Stimulated activated CD8-positive, alpha-beta memory T cell treated with anti-CD3 and anti-CD28 coated beads, Interleukin-4, amount 100 ng/mL, for 1 hour (primary cell): ENCODE results near the gene ZIC4.

Experiments
- DNase-seq, 2 donors: peaks; one replicate each; pipeline ENCODE4 v3.0.0-alpha.2; 2020; ENCODE audit warnings: low read depth in 2 of 2, low spot score in 1 of 2

ZIC4 gene

DNA sequence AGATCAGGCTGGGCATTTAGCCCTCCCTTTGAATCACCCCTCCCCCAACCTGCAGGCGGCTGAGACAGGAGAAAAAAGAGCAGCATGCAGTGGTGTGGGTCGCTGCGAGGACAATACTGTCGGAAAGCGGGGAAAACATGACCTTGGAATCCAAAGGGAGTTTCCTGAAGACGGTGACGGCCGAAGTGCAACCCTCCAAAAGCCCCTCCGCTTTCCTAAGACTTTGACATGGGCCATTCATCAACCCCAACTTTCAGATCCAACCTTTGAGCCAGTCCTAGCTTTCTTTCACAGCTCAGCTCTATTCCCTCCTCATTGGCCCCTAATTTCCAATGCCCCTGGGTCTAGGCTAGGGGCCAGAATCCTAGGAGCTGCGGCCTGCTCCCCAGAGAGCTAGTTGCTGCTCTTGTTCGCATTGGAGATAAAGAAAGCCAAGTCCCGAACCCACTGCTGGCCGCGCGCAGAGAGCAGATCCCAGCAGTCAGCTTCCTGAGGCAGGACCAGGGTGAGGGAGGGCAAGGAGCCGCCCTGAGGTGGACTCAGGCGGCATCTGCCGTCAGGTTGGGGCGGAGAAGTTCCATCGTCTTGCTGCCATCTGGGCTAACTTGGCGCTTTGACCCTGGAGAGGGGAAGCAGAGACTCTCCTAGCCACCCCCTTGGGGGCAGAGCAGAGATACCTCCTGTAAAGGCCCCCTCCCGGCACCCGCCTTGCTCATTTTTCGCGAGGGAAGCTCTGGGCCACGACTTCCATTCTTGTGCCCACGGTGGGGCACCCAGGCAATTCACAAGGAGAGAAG lies 914 bp downstream of the ZIC4 start:
- DNase-seq = no peak

DNA sequence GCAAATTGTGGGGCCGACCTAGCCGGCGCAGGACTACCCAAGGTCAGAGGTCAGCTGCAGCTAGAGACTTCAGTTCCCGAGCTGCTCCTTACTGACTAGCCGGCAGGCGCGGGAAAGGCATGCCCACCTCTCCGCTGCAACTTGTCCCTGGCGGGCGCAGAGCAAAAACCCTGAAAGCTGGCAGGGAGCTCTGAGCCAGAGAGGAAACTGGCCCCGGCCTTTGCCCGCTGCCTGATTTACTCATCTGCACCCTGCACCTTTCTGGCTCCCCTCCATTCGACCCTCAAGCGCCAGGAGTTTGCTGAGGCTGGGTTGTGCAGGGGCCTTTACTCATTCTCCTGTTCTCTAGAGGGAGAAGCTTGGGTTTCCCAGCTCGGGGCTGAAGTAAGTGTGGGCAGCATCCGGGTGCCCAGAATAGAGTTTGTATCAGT lies 1.5 kb downstream of the ZIC4 start:
- no peak for DNase-seq

DNA sequence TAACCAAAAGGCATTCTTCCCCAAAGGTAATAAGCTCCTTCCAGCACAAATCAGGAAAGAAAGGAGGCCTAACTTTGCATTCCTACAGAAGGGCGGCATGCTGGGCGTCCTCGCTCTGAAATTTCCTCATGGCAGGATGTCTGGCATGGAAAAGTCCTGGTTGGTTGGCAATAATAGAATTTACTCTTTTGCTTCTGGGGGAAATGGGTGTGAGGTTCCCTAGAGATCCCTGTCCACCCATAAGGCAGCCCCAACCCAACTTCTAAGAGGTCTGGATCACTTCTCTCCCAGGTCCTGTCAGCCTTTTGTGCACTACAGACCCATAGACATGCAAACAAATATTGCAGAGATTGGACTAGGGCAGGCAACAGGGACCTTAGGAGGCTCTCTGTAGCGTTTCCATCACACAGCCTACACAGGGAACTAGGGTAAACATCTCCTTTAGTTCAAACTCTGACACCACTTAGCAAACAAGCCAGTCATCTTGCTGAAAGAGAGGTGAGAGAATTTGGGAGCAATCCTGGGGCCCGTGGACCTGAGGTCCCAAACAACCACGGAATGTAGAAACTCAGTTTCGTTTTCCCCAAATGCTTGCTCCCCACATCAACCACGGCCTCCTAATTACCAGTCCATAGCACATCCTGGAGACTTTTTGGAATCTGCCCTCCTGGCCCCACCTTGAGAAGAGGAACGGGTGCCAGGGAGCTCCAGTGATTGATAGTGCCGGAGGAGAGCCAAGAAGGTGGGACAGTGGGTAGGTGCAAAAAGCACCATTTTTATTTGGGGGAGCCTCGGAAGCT lies 2.1 kb downstream of the ZIC4 start:
- no peak for DNase-seq

DNA sequence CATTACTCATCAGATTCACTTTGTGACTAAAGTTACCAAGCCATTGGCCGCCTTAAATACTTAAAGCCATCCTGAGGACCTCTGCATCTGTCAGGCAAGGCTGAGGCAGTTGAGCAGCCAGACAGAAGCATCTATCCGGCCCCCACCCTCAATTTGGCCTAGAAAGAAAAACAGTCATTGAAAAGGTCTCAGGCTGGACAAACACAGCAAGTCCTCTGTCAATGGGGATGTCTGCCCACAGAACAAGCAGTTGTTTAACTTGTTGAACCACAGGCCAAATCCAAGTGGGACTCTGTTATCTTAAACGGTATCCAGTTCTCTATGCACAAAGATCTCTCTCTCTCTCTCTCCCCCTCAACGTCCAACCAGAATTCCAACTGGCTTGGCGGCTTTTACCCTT lies 2.8 kb downstream of the ZIC4 start:
- no peak for DNase-seq

DNA sequence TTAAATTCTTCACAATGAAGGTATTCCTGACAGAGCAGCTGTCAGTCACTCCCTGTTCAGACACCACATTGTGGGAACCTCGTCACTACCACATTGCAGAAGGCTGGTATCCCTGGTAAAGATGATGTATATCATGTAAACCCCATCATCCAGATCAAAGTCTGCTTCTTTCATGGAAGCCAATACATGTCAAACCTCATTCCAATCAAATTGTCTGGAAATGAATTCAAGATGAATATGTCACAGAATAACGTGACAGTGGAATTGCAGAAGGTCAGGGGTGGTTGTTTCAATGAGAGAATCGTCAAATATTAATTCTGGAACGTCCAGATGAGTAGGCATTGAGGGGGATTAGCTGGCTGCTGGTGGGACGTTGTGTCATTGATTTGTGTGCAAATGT lies 4.2 kb downstream of the ZIC4 start:
- no peak for DNase-seq

DNA sequence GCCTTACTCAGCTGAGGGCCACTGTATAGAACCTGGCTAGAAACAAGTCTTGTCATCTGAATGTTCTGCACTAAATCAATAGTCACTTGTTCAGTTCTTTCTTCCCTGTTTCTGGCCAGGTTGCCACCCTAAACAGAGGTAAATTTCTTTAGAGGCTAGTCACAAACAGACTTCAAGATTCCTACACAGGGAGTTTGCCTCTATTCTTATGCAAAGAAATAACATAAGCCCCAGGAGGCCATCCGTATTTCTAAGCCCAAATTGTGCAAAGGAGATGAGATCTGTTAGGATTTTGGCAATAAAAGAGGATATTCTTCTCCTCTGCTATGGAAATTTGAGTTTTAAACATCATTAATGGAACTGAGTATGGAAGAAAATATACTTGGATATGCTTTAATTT lies 4.9 kb downstream of the ZIC4 start:
- no peak for DNase-seq

DNA sequence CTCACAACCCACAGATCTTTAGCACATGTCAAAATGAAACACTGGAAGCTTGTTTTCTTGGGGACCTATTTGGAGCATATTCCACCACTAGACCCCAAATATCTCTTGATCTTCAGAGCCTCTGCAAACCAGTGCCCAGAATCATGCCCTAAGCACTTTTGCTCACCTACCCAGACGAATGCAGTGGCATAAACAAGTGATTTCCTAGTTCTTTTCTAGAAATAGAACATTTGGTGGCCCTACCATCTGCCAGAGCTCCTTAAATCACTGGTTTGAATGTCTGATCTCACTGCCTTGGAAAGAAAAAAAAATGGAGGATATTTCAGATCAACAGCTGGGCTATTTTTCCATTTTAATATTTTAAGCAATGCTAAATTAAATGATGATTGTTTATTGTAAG lies 5.3 kb downstream of the ZIC4 start:
- no peak for DNase-seq

DNA sequence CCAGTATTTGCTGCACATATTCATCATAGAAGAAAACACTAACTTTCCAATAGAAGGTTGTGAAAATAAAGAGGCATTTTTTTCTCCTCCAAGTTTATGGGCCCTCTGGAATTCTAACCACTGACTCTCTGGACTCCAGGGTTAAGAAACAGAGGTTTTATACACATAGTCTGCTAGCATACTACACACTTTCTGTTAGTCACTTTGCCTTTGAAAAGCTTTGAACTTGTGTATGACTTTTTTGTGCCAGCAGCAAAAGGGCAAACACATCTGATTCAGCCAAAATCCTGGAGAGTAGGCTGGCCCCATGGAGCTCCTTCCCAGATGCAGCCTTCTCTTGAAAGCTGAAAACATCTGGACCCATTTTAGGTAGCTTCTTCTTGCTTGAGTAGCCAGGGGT lies 6.2 kb downstream of the ZIC4 start:
- DNase-seq = no peak

DNA sequence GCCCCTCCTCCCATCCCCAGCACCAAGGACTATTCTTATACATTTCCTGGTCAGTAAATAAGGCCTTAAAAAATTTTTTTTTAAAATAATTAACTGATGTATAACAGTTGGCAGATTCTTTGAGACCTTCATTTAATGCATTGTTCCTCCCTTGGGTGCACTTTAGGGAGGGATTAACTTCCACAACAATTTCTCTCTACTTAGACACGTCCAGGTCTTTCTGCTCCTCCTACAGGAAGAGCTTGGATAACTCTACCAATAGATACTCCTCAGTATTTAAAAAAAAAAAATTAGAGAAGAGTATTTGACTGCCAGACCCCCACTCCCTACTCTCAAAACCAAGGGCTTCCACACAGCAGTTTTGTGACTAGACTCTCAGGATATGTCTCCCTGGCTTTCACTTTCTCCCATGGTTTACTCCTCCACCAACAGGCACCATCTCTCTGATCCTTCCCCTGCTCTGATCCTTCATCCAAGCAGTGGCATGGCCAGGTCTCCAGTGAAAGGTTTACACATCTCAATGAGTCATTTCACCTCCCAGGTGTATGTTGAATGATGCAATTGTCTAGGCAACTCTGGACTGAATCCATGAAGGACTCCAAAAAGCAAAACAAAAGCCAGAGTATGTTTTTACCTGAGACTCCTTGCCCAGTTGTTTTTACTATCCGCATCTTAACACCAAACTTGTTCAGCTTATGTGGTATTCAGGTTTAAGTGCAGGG lies 7.4 kb downstream of the ZIC4 start:
- DNase-seq = no peak

DNA sequence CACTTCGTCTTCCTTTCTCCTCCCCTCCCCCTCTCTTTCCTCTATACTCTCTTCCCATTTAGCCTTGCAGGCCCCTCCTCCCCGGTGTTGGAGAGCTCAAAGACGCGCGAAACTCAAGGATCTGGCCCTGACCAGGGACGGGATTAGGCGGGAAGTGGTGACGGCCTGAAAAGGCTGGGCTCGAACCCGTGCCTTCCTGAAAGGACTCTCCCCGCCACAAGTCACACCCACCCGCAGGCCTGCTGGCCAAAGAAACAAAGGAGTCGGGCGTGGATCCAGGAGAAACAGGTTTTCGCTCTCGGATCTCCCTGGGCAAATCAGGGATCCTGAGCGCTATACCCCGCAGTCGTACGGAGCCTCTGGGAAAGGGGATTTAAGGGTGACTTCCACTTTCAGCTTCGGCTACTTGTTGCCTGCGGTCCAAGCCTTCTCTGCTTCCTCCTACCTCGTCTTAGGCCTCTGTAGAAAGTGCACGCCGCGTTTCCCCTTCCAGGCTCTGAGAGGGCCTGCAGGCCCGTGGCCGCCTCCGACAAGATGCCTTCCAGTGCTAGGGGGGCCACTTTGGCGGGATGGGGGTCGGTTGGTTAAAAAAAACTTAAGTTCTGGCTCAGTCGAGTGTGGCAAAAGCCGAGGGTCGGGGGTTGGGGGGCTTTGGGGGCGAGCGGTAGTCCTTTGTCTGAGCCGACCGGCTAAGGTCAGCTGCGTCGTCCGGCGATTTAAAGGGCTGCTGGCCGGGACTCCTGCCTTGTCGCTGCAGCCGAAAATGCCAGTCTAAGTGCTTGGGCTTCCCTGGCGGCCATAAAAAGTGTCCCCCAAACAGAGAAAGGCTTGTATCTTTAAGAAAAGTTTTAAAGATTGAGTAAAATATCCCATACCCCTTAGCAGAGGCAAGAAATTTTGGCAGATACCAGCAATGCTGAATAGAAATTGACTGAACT lies 8.2 kb downstream of the ZIC4 start:
- DNase-seq = no peak

DNA sequence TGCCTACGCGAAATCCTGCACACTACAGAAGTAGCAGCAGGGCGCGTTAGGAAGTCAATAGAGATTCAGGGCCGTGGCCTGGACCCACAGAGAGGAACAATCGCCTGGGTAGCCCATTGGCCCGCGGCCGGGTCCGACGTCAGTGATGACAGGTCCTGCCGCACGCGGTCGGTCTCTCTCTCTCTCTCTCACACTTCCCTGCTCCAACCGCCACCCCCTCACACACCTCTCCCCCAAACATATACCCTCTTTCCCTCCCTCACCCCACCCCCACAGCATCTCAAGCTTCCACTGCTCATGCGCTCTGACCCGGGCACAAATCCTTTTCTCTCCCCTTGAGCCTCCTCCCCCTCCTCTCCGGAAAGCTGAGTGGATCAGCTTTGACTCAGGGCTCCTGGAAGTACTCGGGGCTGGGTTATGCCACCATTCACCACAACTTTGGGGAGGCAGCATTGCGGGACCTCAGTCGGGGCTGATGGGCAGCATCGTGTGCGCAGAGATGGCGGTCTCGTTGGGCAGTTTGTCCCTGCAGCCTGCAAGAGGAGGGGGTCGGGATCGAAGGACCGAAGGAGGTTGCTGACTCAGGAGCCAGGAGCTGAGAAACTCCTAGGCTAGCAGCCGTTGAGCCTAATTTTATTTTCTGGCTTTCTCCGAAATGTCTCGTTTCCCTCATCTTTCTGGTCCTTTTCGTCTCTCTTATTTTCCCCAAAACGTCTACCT lies 9.0 kb downstream of the ZIC4 start:
- no peak for DNase-seq

DNA sequence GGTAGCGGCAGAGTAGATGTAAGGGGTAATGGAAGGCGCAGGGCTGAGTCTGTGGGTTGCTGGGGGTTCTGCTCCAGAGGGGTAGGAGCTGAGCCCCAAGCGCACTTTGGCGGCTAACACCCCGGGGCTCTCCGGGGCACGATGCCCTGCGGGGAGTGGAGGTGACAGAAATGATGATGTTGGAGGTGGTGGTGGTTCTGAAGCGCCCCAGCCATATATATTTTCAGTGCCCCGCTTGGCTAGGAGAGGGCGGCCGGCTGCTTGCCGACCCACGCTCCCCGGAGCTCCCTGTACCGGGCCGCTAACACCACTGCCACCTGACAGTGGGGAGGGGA lies 9.7 kb downstream of the ZIC4 start:
- no peak for DNase-seq

DNA sequence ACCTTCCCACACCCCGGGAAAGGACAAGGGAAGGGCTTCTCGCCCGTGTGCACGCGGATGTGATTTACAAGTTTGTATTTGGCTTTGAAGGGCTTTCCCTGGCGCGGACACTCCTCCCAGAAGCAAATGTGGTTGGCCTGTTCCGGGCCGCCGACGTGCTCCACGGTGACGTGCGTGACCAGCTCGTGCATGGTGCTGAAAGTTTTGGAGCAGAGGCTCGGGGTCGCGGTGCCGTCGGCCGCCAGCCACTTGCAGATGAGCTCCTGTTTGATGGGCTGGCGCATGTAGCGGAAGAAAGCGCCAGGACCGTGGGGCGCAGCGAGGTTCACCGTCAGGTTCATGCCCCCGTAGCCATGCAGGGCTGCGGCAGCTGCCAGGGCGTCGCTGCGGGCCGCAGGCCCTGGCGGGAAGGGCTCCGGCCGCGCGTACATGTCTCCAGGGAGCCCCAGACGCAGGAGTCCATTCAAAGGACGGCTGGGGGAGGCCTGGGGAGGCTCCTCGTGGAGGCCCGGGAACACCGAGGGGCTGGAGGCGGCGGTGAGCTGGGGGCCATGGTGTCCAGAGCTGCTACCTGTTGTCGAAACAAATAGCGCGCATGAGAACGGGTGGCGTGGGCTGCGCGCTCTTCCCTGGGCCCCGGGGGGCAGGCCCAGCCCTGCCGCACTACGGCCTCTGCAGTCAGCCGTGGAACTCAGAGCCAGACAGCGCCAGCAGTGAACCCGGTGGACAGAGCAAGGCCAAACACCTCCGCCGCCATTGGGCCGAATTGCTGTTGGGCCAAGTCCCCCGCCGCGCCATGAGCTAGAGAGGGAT lies 10.2 kb downstream of the ZIC4 start:
- DNase-seq = no peak

DNA sequence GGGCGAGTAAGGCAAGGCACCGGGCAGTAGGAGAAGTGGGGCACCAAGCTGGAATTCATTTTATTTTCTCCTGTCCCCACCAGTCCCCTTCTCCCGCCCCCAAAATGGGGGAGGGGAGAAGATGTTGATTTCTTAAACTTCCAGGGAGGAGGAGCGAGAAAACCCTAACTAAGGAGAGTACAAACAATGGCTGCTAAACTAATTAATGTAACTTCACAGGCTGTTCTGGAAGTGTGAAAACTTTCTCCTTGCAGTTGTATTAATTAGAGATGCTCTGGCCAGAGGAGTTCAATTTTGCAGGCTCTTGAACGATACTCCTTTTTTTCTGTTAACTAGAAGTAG lies 11.5 kb downstream of the ZIC4 start:
- no peak for DNase-seq

DNA sequence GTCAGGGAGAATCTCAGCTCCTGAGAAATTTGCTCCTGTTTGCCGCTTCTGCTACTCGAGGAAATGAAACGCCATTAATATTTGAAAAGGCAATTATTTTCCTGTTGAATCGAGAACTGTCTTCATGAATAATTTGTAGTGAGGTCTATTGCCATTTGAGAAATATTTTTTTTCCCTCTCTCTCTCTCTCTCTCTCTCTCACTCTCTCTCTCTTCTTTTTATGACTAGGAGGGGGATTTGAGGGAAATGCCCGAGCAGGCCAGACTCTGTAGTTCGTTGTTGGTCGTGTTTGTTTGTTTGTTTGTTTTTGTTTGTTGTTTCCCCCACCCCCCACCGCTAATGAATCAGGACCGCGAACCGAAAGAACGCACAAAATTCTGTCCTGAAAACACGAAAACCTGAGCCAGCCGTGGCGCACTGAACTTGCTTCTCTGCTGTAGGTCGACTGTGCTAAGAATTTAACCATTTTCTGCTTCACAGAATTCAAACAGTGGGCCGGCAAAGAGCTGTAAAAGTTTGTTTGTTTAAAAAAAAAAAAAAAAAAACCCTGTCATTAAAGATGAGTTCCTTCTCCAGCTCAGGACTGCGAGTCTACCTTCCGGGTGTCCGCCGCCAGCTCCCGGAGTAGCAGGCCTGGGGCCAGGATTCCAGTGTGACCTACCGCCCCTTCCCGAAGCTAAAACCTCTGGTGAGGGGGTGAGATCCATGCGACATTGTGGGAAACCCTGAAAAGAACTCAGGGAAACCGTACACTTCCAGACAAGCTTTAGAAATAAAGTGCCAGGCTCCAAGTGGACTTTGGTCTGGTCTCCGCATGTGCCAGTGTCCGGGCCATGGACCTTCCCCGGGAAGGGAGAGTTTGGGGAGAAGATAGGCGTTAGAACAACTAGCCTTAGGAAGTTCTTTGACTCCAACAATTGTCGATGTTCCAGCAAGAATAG lies 12.1 kb downstream of the ZIC4 start:
- no peak for DNase-seq

DNA sequence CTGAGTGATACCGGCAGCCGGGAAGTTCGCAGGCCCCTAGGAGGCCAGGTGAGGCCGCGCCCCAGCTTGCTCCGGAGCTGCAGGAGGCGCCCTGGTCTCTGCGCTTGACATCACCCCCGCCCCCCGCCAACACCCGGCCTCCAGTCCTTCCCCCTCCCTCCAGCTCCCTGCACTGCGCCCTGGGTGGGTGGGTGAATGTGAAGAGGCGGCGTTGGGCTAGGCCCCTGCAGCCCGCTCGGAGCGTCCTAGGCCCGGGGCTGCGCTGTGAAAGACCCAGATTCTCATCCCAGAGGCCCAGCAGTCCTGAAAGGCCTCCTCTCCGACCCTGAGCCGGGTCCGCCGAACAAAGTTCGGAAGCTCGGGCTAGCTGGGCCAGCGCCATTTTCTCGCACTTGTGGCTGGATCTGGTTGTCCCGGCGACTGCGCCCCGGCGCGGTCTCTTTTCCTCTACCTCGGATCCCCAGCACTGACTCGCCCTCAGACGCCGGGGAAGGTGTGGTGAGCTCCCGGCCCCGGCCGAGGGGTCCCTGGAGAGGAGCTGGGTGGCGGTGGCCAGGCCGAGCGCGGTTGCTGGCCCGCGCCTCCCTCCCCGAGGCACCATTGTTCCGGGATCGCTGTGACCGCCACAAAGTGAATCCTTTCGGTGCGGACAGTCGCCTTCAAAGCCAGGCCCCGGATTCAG lies 12.9 kb downstream of the ZIC4 start:
- DNase-seq = no peak

DNA sequence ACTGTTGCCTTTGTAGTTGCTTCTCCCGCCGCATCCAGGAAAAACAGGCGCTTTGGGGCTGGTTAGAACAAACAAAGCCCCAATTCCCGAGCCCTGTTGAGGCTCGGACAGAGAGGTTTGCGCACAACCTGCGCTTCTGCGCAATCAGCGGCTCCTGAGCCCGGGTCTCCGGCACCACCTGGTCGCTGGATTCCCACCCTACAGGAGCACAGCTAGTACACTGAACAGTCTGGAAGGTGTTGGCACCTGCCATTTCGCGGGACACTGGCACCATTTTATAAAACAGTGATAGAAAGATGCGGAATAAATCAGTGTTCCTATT lies 13.8 kb downstream of the ZIC4 start:
- no peak for DNase-seq
